ENCODE measurements around the gene MRPL36.

GRCh38 chr5:1769017-1769640 is 30.5 kb downstream of the MRPL36 start:
- TF ChIP-seq POLR2A (IDR thresholded peaks at IDR 0.05) (no peak), CTCF (IDR thresholded peaks at IDR 0.05) (no peak)
